IPS-11a (cell line): ENCODE measurements around the gene XRCC2.

Source experiments
- H3K4me3 ChIP-seq: one replicate; pipeline ENCODE4 v1.5.1; 2013; ENCODE audit warnings: low read depth, low read length, control low read depth

The XRCC2 gene

DNA sequence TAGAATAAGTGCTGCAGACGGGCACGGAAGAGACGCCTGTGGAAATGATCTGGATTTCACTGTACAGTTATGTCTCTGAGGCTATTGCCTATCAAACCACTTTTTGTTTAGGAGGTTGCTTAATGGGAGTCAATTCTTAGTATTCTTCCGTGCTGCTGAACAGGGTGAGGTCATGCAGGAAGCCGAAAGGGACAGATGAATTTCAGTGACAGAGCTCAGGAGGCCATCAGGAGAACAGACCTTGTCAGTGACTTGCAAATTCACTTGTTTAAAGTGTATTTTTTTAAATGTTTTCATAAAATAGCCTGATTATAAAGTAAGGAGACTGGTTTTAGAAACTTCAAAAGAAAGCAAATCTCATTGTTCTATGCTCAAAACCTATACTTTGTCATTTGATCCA is 58.9 kb downstream of the XRCC2 start:
- H3K4me3 ChIP-seq: no peak overlapping the region

GRCh38 chr7:152615031-152615741 is 60.8 kb downstream of the XRCC2 start:
- no peak overlapping the region for H3K4me3 ChIP-seq

GRCh38 chr7:152608656-152609055 is 67.3 kb downstream of the XRCC2 start:
- H3K4me3 ChIP-seq: no peak overlapping the region

GRCh38 chr7:152608208-152608607 is 67.7 kb downstream of the XRCC2 start:
- H3K4me3 ChIP-seq: no peak overlapping the region

GRCh38 chr7:152607007-152607406 is 68.9 kb downstream of the XRCC2 start:
- no peak overlapping the region for H3K4me3 ChIP-seq

GRCh38 chr7:152602962-152603361 is 73.0 kb downstream of the XRCC2 start:
- H3K4me3 ChIP-seq: no peak overlapping the region

DNA sequence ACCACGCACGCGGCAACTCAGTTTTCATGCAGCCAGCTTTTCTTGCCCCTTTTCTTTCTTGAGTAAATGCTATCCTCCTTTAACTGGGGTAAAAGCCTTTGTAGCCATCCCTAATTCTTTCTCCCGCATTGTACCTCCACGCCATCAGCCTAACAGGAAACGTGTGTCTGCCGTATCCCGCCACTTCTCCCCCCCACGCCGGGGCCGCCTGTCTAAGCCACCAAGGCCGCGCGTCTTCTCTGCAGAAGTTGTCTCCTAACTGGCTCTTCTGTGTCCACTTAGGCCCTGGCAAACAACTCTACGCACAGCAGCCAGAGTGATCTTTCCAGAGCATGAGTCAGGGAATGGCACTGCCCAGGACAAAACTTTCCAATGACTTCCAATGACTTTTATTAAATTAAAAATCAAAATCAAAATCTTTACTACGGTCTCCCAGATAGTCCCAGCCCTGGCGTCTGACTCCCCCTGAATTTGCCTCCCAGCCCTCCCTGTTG is 74.6 kb downstream of the XRCC2 start:
- no peak overlapping the region for H3K4me3 ChIP-seq

GRCh38 chr7:152600266-152600665 is 75.7 kb downstream of the XRCC2 start:
- no peak overlapping the region for H3K4me3 ChIP-seq

- no peak overlapping the region for H3K4me3 ChIP-seq
Measured at GRCh38 chr7:152597507-152597906, 78.4 kb downstream of the XRCC2 start.

- no peak overlapping the region for H3K4me3 ChIP-seq
Measured at GRCh38 chr7:152596824-152597223, 79.1 kb downstream of the XRCC2 start.
